Measurements from ENCODE around the gene TM7SF2. TPM values are rescaled to one million over a fixed set of nuclear protein-coding genes. Genes with fewer than 3 reads are reported as not detected.

Gene TM7SF2
- total RNA-seq, 4 donors from 2014 or later: 29.4 to 59.5 (median 42.3) TPM

- no peak for TF ChIP-seq POLR2A (IDR thresholded peaks at IDR 0.05)
- TF ChIP-seq POLR2AphosphoS5 (IDR thresholded peaks at IDR 0.05): no peak
- no peak for TF ChIP-seq CTCF (IDR thresholded peaks at IDR 0.05)
- TF ChIP-seq EP300 (IDR thresholded peaks at IDR 0.05; ENCODE audit: low read depth): no peak
- no peak for DNase-seq
- H3K9me3 ChIP-seq: no peaks in the 10 kb centered on the region
- in situ Hi-C loops (cut with MboI; ENCODE audit: low pct_ligation_motif_present in 1 of 4, low pct_unique_long_range_greater_than_20kb in 1 of 4, low sequenced_read_pairs in 3 of 4): no loop called here
- H3K36me3 ChIP-seq: peaks cover 0 to 72% (median 36%) of the 10 kb centered on the region in 4 donors
- intact Hi-C loops (cut with DNase I; ENCODE audit: low total_unique reads): no loop called here
- peaks cover 8 to 17% (median 12%) of the 10 kb centered on the region in 4 donors for H3K4me1 ChIP-seq
- no peaks in the 10 kb centered on the region for H3K27me3 ChIP-seq
- 80% methylated on average over 1 to 9 of the region's 15 CpGs for WGBS, 2 donors (ENCODE audit: low coverage in 1 of 2)
- H3K27ac ChIP-seq: no peak overlapping the region
- no peak overlapping the region for H3K4me3 ChIP-seq
These were observed 16.8 kb downstream of the TM7SF2 start for GRCh38 chr11:65128182-65129145.

GRCh38 chr11:65129649-65130441, 18.2 kb downstream of the TM7SF2 start:
- no peaks in the 10 kb centered on the region for H3K27me3 ChIP-seq
- 87% methylated on average over 13 of the region's 13 CpGs; no CpG with 5 or more reads in 1 of the 2 donors for WGBS, 2 donors (ENCODE audit: low coverage in 1 of 2)
- peaks cover 0 to 68% (median 36%) of the 10 kb centered on the region in 4 donors for H3K36me3 ChIP-seq
- H3K4me1 ChIP-seq: peaks cover 8 to 21% (median 13%) of the 10 kb centered on the region in 4 donors
- intact Hi-C loops (cut with DNase I; ENCODE audit: low total_unique reads): no loop called here
- H3K9me3 ChIP-seq: no peaks in the 10 kb centered on the region
- no peak overlapping the region for H3K27ac ChIP-seq
- H3K4me3 ChIP-seq: no peak overlapping the region
- in situ Hi-C loops (cut with MboI; ENCODE audit: low pct_ligation_motif_present in 1 of 4, low pct_unique_long_range_greater_than_20kb in 1 of 4, low sequenced_read_pairs in 3 of 4): loop anchor here in 1 of 4 donors (10.0 kb wide), 1 partner anchor 55 kb away; the partner anchor contains the start of gene CAPN1
- no peak for DNase-seq
- TF ChIP-seq POLR2AphosphoS5 (IDR thresholded peaks at IDR 0.05): no peak

- WGBS, 2 donors (ENCODE audit: low coverage in 1 of 2): 76% methylated on average over 17 of the region's 19 CpGs; no CpG with 5 or more reads in 1 of the 2 donors
- Histone ChIP-seq H3K27ac (no peak overlapping the region), H3K4me1 (peaks cover 13 to 28% (median 20%) of the 10 kb centered on the region in 4 donors), H3K36me3 (peaks cover 0 to 62% (median 31%) of the 10 kb centered on the region in 4 donors), H3K9me3 (no peaks in the 10 kb centered on the region), H3K4me3 (no peak overlapping the region), H3K27me3 (no peaks in the 10 kb centered on the region)
- in situ Hi-C loops (cut with MboI; ENCODE audit: low pct_ligation_motif_present in 1 of 4, low pct_unique_long_range_greater_than_20kb in 1 of 4, low sequenced_read_pairs in 3 of 4): loop anchor here in 1 of 4 donors (10.0 kb wide), 1 partner anchor 54 kb away; the partner anchor contains the start of gene CAPN1
- DNase-seq: no peak
- TF ChIP-seq POLR2A (IDR thresholded peaks at IDR 0.05) (no peak), POLR2AphosphoS5 (IDR thresholded peaks at IDR 0.05) (no peak)
- intact Hi-C loops (cut with DNase I; ENCODE audit: low total_unique reads): no loop called here
These were observed 19.2 kb downstream of the TM7SF2 start for GRCh38 chr11:65130631-65131416.

GRCh38 chr11:65131417-65131776, 19.7 kb downstream of the TM7SF2 start:
- Histone ChIP-seq H3K27ac (no peak overlapping the region), H3K4me1 (peaks cover 17 to 34% (median 26%) of the 10 kb centered on the region in 4 donors), H3K36me3 (peaks cover 0 to 56% (median 29%) of the 10 kb centered on the region in 4 donors), H3K9me3 (no peaks in the 10 kb centered on the region), H3K4me3 (no peak overlapping the region), H3K27me3 (no peaks in the 10 kb centered on the region)
- intact Hi-C loops (cut with DNase I; ENCODE audit: low total_unique reads): no loop called here
- in situ Hi-C loops (cut with MboI; ENCODE audit: low pct_ligation_motif_present in 1 of 4, low pct_unique_long_range_greater_than_20kb in 1 of 4, low sequenced_read_pairs in 3 of 4): loop anchor here in 1 of 4 donors (10.0 kb wide), 1 partner anchor 53 kb away; the partner anchor contains the start of gene CAPN1
- TF ChIP-seq POLR2A (IDR thresholded peaks at IDR 0.05) (no peak), POLR2AphosphoS5 (IDR thresholded peaks at IDR 0.05) (no peak), CTCF (IDR thresholded peaks at IDR 0.05) (no peak), EP300 (IDR thresholded peaks at IDR 0.05; ENCODE audit: low read depth) (no peak)
- 58 to 82% methylated on average over 2 to 3 of the region's 3 CpGs for WGBS, 2 donors (ENCODE audit: low coverage in 1 of 2)
- no peak for DNase-seq
